22Rv1 (cell line): ENCODE results near the gene UBTF.

Experiments
- ZFX ChIP-seq: fragments of 450-650 bp; IDR thresholded peaks from 2 replicates; pipeline ENCODE4 v1.6.1; 2017; ENCODE audit warnings: antibody characterized with exemption, borderline replicate concordance
- TF ChIP-seq, protein P1 (sequence below): fragments of 450-650 bp; IDR thresholded peaks from 2 replicates; pipeline ENCODE4 v1.5.1; 2017; ENCODE audit warnings: mild to moderate bottlenecking

DNA sequence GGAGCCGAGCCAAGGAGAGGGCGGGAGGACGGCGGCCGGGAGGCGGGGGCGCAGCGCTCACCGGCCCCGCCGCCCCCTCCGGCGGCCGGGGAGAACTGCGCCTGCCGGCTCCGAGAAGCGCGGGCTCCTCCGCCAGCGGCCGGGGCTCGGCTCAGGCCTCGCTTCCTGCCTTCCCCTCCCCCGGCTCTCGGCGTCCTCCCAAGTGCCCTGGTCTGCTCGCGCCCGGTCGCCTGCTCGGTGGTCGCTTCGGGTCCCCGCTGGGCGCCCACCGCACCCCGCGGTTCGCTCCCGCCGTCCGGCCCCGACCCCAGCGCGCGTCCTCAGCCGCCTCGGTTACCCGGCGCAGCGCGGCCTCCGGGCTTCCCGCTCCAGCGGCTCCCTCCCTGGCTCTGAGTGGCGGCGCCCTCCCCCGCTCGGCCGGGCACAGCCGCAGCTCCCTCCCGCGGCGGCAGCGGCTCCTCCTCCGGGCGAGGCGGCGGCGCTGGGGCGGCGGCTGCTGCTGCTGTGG, 313 bp downstream of the UBTF start:
- TF ChIP-seq ZFX = no peak
- TF ChIP-seq, protein P1, sequence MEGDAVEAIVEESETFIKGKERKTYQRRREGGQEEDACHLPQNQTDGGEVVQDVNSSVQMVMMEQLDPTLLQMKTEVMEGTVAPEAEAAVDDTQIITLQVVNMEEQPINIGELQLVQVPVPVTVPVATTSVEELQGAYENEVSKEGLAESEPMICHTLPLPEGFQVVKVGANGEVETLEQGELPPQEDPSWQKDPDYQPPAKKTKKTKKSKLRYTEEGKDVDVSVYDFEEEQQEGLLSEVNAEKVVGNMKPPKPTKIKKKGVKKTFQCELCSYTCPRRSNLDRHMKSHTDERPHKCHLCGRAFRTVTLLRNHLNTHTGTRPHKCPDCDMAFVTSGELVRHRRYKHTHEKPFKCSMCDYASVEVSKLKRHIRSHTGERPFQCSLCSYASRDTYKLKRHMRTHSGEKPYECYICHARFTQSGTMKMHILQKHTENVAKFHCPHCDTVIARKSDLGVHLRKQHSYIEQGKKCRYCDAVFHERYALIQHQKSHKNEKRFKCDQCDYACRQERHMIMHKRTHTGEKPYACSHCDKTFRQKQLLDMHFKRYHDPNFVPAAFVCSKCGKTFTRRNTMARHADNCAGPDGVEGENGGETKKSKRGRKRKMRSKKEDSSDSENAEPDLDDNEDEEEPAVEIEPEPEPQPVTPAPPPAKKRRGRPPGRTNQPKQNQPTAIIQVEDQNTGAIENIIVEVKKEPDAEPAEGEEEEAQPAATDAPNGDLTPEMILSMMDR = peak; percentile 30; the same call in 1 of the 2 replicates
